HEK293 (cell line): ENCODE data around the gene CHAC2.

Experiments used
- CTCF ChIA-PET: fragments of 350-600 bp; formaldehyde crosslinking; extraction: SDS; loops from one replicate; lab custom pipeline; 2021; ENCODE audit warnings: antibody characterized with exemption; lab: Yijun Ruan, JAX
- POLR2A ChIA-PET: fragments of 300-600 bp; formaldehyde crosslinking; extraction: SDS; loops from one replicate; lab custom pipeline; 2020; ENCODE audit warnings: antibody characterized with exemption, inconsistent platforms; lab: Yijun Ruan, JAX
- H3K27ac ChIP-seq: fragments of 200-500 bp; sonication (Bioruptor generic); 2 replicates; pipeline ENCODE4 v1.5.1; 2014; ENCODE audit warnings: low read depth, low read length, control low read depth, inconsistent platforms; ENCODE audit errors: extremely low read depth
- H3K36me3 ChIP-seq, 2 experiments: fragments of 200-500 bp in 1 of 2; sonication (Bioruptor generic) in 1 of 2; 1 replicate in 1 of 2; 2 replicates in 1 of 2; pipeline ENCODE4 v1.5.1; 2014 to 2017; ENCODE audit warnings: inconsistent platforms in 2 of 2, low read length in 2 of 2; ENCODE audit not compliant: control insufficient read depth in 2 of 2, insufficient read depth in 1 of 2
- H3K4me1 ChIP-seq: fragments of 200-500 bp; sonication (Bioruptor generic); 2 replicates; pipeline ENCODE4 v1.5.1; 2014; ENCODE audit warnings: mild to moderate bottlenecking, low read length, inconsistent platforms; ENCODE audit not compliant: control insufficient read depth, insufficient read depth
- H3K4me3 ChIP-seq: 2 replicates; pipeline ENCODE4 v1.5.1; 2011; ENCODE audit warnings: low read depth, mild to moderate bottlenecking, control low read depth, low read length, moderate library complexity
- H3K9me3 ChIP-seq: fragments of 200-500 bp; sonication (Bioruptor generic); 2 replicates; pipeline ENCODE4 v1.5.1; 2014; ENCODE audit warnings: low read depth, low read length, inconsistent platforms; ENCODE audit not compliant: control insufficient read depth, insufficient read depth
- BCL6B ChIP-seq: fragments of 450-650 bp; formaldehyde crosslinking; IDR thresholded peaks from 2 replicates; pipeline ENCODE4 v1.5.1; 2017; ENCODE audit warnings: missing biosample characterization, missing genetic modification characterization
- GLI4 ChIP-seq: fragments of 450-650 bp; formaldehyde crosslinking; IDR thresholded peaks from 2 replicates; pipeline ENCODE4 v1.5.1; 2016; ENCODE audit warnings: missing biosample characterization, missing genetic modification characterization
- PRDM1 ChIP-seq: fragments of 450-650 bp; formaldehyde crosslinking; IDR thresholded peaks from 2 replicates; pipeline ENCODE4; 2016; ENCODE audit warnings: missing biosample characterization, missing genetic modification characterization
- SCRT1 ChIP-seq: fragments of 450-650 bp; formaldehyde crosslinking; IDR thresholded peaks from 2 replicates; pipeline ENCODE4 v1.5.1; 2016; ENCODE audit warnings: missing biosample characterization, missing genetic modification characterization, borderline replicate concordance
- YY2 ChIP-seq: fragments of 450-650 bp; formaldehyde crosslinking; IDR thresholded peaks from 2 replicates; pipeline ENCODE4 v1.5.1; 2016; ENCODE audit warnings: missing biosample characterization, missing genetic modification characterization
- ZBTB17 ChIP-seq: fragments of 450-650 bp; formaldehyde crosslinking; IDR thresholded peaks from 2 replicates; pipeline ENCODE4 v1.5.1; 2016; ENCODE audit warnings: missing biosample characterization, missing genetic modification characterization
- ZBTB48 ChIP-seq: fragments of 450-650 bp; formaldehyde crosslinking; IDR thresholded peaks from 2 replicates; pipeline ENCODE4 v1.5.1; 2016; ENCODE audit warnings: missing biosample characterization, missing genetic modification characterization
- ZNF514 ChIP-seq: fragments of 450-650 bp; formaldehyde crosslinking; IDR thresholded peaks from 2 replicates; pipeline ENCODE4 v1.5.1; 2016; ENCODE audit warnings: missing biosample characterization, missing genetic modification characterization
- ZNF521 ChIP-seq: fragments of 450-650 bp; formaldehyde crosslinking; IDR thresholded peaks from 2 replicates; pipeline ENCODE4 v1.5.1; 2017; ENCODE audit warnings: missing biosample characterization, mild to moderate bottlenecking, missing genetic modification characterization
- ZNF610 ChIP-seq: fragments of 450-650 bp; formaldehyde crosslinking; IDR thresholded peaks from 2 replicates; pipeline ENCODE4 v1.5.1; 2016; ENCODE audit warnings: missing biosample characterization, missing genetic modification characterization, borderline replicate concordance
- ZNF629 ChIP-seq: fragments of 450-650 bp; formaldehyde crosslinking; IDR thresholded peaks from 2 replicates; pipeline ENCODE4 v1.5.1; 2017; ENCODE audit warnings: missing biosample characterization, missing genetic modification characterization
- ZNF768 ChIP-seq: fragments of 450-650 bp; formaldehyde crosslinking; IDR thresholded peaks from 2 replicates; pipeline ENCODE4 v1.5.1; 2018; ENCODE audit warnings: missing biosample characterization, mild to moderate bottlenecking, missing genetic modification characterization
- ZSCAN23 ChIP-seq: fragments of 450-650 bp; formaldehyde crosslinking; IDR thresholded peaks from 2 replicates; pipeline ENCODE4 v1.5.1; 2016; ENCODE audit warnings: missing biosample characterization, missing genetic modification characterization
- TF ChIP-seq, protein P1 (sequence below): fragments of 450-650 bp; formaldehyde crosslinking; IDR thresholded peaks from 2 replicates; pipeline ENCODE4 v1.5.1; 2016; ENCODE audit warnings: missing biosample characterization, missing genetic modification characterization
- TF ChIP-seq, protein P2 (sequence below): fragments of 450-650 bp; formaldehyde crosslinking; IDR thresholded peaks from 2 replicates; pipeline ENCODE4 v1.5.1; 2016; ENCODE audit warnings: missing biosample characterization, missing genetic modification characterization

CHAC2 gene

DNA sequence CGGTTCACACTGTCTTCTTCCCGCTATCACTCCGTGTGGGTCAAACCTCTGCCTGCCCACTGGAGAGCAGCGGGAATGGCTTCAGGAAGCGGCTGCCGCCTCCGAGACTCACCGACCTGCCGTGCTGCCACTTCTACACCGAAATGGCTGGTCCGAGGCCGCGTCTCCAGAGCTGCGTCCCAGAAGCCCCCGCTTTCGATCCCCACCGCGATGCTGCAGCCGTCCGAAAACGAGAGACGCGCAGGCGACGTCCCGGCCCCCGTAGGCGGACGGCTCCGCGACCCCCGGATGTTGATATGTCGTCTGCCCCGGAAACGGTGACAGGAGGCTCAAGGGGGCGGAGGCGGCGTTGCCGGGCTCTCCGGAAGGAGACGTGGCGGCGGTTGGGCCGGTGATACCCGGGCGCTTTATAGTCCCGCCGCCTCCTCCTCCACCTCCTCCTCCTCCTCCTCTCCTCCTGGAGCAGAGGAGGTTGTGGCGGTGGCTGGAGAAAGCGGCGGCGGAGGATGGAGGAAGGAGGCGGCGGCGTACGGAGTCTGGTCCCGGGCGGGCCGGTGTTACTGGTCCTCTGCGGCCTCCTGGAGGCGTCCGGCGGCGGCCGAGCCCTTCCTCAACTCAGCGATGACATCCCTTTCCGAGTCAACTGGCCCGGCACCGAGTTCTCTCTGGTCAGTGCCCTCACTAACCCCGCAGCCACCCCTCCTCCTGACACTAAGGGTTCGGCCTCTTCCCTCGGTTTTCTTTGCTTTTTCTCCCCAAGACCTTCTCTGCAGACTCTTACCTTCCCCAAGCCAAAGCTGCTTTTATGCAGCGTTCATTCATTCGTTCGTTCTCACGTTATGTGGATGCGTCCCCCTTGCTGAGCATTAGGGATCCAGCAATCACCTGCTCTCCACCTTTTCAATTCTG, 19.4 kb downstream of the CHAC2 start, which contains the start of the genes ASB3 and ERLEC1 (continued):
- TF ChIP-seq, protein P1, sequence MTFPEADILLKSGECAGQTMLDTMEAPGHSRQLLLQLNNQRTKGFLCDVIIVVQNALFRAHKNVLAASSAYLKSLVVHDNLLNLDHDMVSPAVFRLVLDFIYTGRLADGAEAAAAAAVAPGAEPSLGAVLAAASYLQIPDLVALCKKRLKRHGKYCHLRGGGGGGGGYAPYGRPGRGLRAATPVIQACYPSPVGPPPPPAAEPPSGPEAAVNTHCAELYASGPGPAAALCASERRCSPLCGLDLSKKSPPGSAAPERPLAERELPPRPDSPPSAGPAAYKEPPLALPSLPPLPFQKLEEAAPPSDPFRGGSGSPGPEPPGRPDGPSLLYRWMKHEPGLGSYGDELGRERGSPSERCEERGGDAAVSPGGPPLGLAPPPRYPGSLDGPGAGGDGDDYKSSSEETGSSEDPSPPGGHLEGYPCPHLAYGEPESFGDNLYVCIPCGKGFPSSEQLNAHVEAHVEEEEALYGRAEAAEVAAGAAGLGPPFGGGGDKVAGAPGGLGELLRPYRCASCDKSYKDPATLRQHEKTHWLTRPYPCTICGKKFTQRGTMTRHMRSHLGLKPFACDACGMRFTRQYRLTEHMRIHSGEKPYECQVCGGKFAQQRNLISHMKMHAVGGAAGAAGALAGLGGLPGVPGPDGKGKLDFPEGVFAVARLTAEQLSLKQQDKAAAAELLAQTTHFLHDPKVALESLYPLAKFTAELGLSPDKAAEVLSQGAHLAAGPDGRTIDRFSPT, result no peak
- TF ChIP-seq ZSCAN23 (tag by site-specific recombination), result no peak

- peak overlapping the region; percentile 87 for H3K4me3 ChIP-seq
- no peaks in the 10 kb centered on the region for H3K9me3 ChIP-seq
- TF ChIP-seq BCL6B (tag by site-specific recombination) (0 out of 2 replicates have a peak, but pooled peaks have one; percentile 67), ZBTB17 (no peak)
- peaks cover 8% of the 10 kb centered on the region; the same call in 1 of the 2 replicates for H3K4me1 ChIP-seq
- peak overlapping the region; percentile 90 for H3K27ac ChIP-seq
- H3K36me3 ChIP-seq, result peaks cover 0 to 2% of the 10 kb centered on the region in 2 experiments; a peak in 1 of 3 replicates
- ChIA-PET POLR2A (interaction anchor here (0.5 to 3.9 kb wide), 4 partner anchors 11 to 182 kb away, joined by 3 to 38 read pairs (median 4); partner anchors contain the start of gene CHAC2), CTCF (interaction anchor here (0.6 kb wide), 2 partner anchors 13 to 22 kb away, joined by 3 to 6 read pairs; no protein-coding TSS in a partner anchor)
These were observed 20.1 kb downstream of the CHAC2 start for GRCh38 chr2:53787614-53788289.

- no peaks in the 10 kb centered on the region for H3K4me1 ChIP-seq
- no peaks in the 10 kb centered on the region for H3K9me3 ChIP-seq
- H3K27ac ChIP-seq, result no peak overlapping the region
- no peak for TF ChIP-seq ZNF610 (tag by site-specific recombination)
- H3K4me3 ChIP-seq, result no peak overlapping the region
- peaks cover 31 to 37% of the 10 kb centered on the region in 2 experiments for H3K36me3 ChIP-seq
- ChIA-PET CTCF (no interaction called here), POLR2A (interaction anchor here (1.0 kb wide), 1 partner anchor 26 kb away, joined by 3 read pairs; the partner anchor contains the start of gene CHAC2)
These were observed 25.7 kb downstream of the CHAC2 start for GRCh38 chr2:53793261-53793660.

- Histone ChIP-seq H3K36me3 (peaks cover 37 to 42% of the 10 kb centered on the region in 2 experiments), H3K4me3 (no peak overlapping the region), H3K4me1 (no peaks in the 10 kb centered on the region), H3K9me3 (no peaks in the 10 kb centered on the region), H3K27ac (no peak overlapping the region)
- ChIA-PET POLR2A (interaction anchor here (1.0 kb wide), 1 partner anchor 26 kb away, joined by 3 read pairs; the partner anchor contains the start of gene CHAC2), CTCF (no interaction called here)
- no peak for TF ChIP-seq GLI4
- no peak for TF ChIP-seq ZBTB48
- no peak for TF ChIP-seq ZNF768 (tag by site-specific recombination)
- no peak for TF ChIP-seq YY2
- no peak for TF ChIP-seq SCRT1 (tag by site-specific recombination)
- no peak for TF ChIP-seq PRDM1 (tag by site-specific recombination)
- TF ChIP-seq, protein P2, sequence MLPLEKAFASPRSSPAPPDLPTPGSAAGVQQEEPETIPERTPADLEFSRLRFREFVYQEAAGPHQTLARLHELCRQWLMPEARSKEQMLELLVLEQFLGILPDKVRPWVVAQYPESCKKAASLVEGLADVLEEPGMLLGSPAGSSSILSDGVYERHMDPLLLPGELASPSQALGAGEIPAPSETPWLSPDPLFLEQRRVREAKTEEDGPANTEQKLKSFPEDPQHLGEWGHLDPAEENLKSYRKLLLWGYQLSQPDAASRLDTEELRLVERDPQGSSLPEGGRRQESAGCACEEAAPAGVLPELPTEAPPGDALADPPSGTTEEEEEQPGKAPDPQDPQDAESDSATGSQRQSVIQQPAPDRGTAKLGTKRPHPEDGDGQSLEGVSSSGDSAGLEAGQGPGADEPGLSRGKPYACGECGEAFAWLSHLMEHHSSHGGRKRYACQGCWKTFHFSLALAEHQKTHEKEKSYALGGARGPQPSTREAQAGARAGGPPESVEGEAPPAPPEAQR (tag by site-specific recombination), result no peak
- TF ChIP-seq ZNF521 (tag by site-specific recombination), result no peak
- no peak for TF ChIP-seq ZNF629 (tag by site-specific recombination)
- no peak for TF ChIP-seq ZNF514 (tag by site-specific recombination)
These were observed 26.2 kb downstream of the CHAC2 start for GRCh38 chr2:53793821-53794220.
